ENCODE data around the gene PCNT. TPM values are rescaled to one million over a fixed set of nuclear protein-coding genes. Genes with fewer than 3 reads are reported as not detected.

Gene PCNT
- total RNA-seq, 2 experiments from 2014 or later, result 54.4 to 55.5 TPM

DNA sequence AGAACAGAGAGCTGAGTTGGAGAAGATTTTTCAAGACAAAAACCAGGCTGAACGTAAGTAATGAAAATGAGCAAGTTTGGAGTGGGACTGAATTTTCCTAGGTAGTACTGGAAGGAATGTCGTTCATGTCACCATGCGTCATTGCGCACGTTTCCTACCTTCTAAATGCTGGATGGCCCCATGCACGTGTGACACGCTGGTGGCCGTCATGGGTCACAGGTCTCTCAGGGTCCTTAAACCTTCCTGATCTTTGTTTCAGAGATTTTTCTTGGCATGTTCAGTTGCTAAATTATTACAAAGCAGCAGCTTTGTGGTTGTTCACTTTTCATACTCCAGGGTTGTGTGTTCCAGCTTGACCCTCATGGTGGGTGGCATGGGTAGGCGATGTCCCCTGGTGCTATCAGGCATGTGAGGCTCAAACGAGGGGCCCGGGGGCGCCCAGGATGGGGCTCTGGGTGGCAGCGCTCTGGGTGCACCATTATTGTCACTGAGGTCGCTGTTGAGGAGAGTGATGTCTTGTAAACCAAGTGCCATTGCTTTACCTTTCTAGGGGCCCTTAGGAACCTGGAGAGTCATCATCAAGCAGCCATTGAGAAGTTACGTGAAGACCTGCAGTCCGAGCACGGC lies 25.3 kb downstream of the PCNT start:
- no peaks in the 10 kb centered on the region for H3K9me3 ChIP-seq (ENCODE audit: control insufficient read depth in 1 of 2, insufficient read depth in 1 of 2, low read length in 2 of 2)
- Mint-ChIP-seq H3K4me1 (ENCODE audit: low read depth) (no peaks in the 10 kb centered on the region), H3K9me3 (no peaks in the 10 kb centered on the region), H3K27ac (no peak overlapping the region), H3K4me3 (no peak overlapping the region), H3K27me3 (no peaks in the 10 kb centered on the region), H3K36me3 (ENCODE audit: low read depth) (peaks cover 79% of the 10 kb centered on the region)
- no peaks in the 10 kb centered on the region for H3K4me1 ChIP-seq (ENCODE audit: insufficient read depth, low read length)
- H3K36me3 ChIP-seq (ENCODE audit: insufficient read depth, low read length), result peaks cover 86% of the 10 kb centered on the region
- DNase-seq (no peak), ATAC-seq (ENCODE audit: poor library complexity) (no peak)
- intact Hi-C loops (cut with DNase I, micrococcal nuclease), result no loop called here
- H3K27ac ChIP-seq (ENCODE audit: low read depth in 1 of 2, low read length in 2 of 2), result no peak overlapping the region
- POLR2A ChIA-PET, result no interaction called here
- no peaks in the 10 kb centered on the region for H3K27me3 ChIP-seq (ENCODE audit: control insufficient read depth in 1 of 2, insufficient read depth in 2 of 2, low read length in 2 of 2)
- CTCF ChIA-PET, result no interaction called here
- TF ChIP-seq, protein P1, sequence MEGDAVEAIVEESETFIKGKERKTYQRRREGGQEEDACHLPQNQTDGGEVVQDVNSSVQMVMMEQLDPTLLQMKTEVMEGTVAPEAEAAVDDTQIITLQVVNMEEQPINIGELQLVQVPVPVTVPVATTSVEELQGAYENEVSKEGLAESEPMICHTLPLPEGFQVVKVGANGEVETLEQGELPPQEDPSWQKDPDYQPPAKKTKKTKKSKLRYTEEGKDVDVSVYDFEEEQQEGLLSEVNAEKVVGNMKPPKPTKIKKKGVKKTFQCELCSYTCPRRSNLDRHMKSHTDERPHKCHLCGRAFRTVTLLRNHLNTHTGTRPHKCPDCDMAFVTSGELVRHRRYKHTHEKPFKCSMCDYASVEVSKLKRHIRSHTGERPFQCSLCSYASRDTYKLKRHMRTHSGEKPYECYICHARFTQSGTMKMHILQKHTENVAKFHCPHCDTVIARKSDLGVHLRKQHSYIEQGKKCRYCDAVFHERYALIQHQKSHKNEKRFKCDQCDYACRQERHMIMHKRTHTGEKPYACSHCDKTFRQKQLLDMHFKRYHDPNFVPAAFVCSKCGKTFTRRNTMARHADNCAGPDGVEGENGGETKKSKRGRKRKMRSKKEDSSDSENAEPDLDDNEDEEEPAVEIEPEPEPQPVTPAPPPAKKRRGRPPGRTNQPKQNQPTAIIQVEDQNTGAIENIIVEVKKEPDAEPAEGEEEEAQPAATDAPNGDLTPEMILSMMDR (IDR thresholded peaks at IDR 0.05), result no peak
- no peak overlapping the region for H3K4me3 ChIP-seq (ENCODE audit: low read length)

DNA sequence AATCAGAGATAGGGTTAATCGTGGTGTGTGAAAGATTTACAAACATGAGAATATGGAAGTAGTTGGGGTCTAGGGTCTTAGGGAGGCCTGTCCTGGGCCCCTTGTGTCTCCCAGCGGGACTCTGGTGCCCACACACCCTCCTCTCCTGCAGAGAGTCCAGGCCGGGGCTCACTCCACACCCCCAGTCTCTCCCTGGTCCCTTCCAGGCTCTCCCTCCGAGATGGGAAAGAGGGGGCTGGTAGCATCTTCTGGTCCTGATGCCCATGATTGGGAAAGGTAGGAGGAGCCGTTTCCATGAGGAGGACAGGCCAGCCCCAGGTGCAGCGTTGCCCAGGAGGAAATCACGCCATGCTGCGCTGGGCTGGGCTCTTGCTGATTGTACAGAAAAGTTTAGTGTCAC lies 26.6 kb downstream of the PCNT start:
- DNase-seq, result no peak
- no peak overlapping the region for H3K27ac Mint-ChIP-seq
- CTCF ChIA-PET, result no interaction called here

DNA sequence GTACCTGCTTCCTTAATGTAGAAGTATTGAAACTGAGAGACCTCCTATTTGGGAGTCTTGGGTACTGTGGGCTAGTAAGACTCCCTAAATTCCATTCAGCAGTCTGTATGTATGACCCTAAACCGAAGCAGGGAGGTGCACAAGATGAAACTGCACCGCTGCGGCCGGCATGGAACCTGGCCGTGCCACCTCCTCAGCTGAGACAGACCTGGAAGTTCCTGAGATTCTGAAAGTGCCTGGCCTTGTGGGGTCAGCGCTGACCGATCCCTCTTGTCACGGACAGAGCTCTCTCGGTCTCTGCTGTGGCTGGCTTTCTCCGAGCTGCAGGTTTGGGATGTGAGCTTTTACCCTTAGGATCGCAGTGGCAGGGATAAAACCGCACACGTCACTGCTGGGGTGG lies 27.0 kb downstream of the PCNT start:
- Mint-ChIP-seq H3K27me3 (no peaks in the 10 kb centered on the region), H3K4me1 (ENCODE audit: low read depth) (no peaks in the 10 kb centered on the region), H3K27ac (no peak overlapping the region), H3K9me3 (no peaks in the 10 kb centered on the region), H3K4me3 (no peak overlapping the region), H3K36me3 (ENCODE audit: low read depth) (peaks cover 85% of the 10 kb centered on the region)
- CTCF ChIA-PET, result no interaction called here
- H3K4me3 ChIP-seq (ENCODE audit: low read length), result no peak overlapping the region
- no peak overlapping the region for H3K27ac ChIP-seq (ENCODE audit: low read depth in 1 of 2, low read length in 2 of 2)
- intact Hi-C loops (cut with DNase I, micrococcal nuclease), result no loop called here
- no peak for DNase-seq
- H3K27me3 ChIP-seq (ENCODE audit: control insufficient read depth in 1 of 2, insufficient read depth in 2 of 2, low read length in 2 of 2), result no peaks in the 10 kb centered on the region
- TF ChIP-seq, protein P1 (IDR thresholded peaks at IDR 0.05), result no peak
- ATAC-seq (ENCODE audit: poor library complexity), result no peak
- no peaks in the 10 kb centered on the region for H3K4me1 ChIP-seq (ENCODE audit: insufficient read depth, low read length)
- POLR2A ChIA-PET, result no interaction called here
- peaks cover 95% of the 10 kb centered on the region for H3K36me3 ChIP-seq (ENCODE audit: insufficient read depth, low read length)
- peaks cover 0 to 4% of the 10 kb centered on the region in 2 experiments for H3K9me3 ChIP-seq (ENCODE audit: control insufficient read depth in 1 of 2, insufficient read depth in 1 of 2, low read length in 2 of 2)

More for the DNA sequence above, 26.6 kb downstream of the PCNT start:
- Mint-ChIP-seq H3K4me1 (ENCODE audit: low read depth) (no peaks in the 10 kb centered on the region), H3K4me3 (no peak overlapping the region), H3K27me3 (no peaks in the 10 kb centered on the region), H3K36me3 (ENCODE audit: low read depth) (peaks cover 86% of the 10 kb centered on the region), H3K9me3 (no peaks in the 10 kb centered on the region)
- Histone ChIP-seq H3K27ac (ENCODE audit: low read depth in 1 of 2, low read length in 2 of 2) (no peak overlapping the region), H3K27me3 (ENCODE audit: control insufficient read depth in 1 of 2, insufficient read depth in 2 of 2, low read length in 2 of 2) (no peaks in the 10 kb centered on the region), H3K4me3 (ENCODE audit: low read length) (no peak overlapping the region), H3K36me3 (ENCODE audit: insufficient read depth, low read length) (peaks cover 95% of the 10 kb centered on the region), H3K9me3 (ENCODE audit: control insufficient read depth in 1 of 2, insufficient read depth in 1 of 2, low read length in 2 of 2) (peaks cover 0 to 4% of the 10 kb centered on the region in 2 experiments), H3K4me1 (ENCODE audit: insufficient read depth, low read length) (no peaks in the 10 kb centered on the region)
- POLR2A ChIA-PET, result no interaction called here
- ATAC-seq (ENCODE audit: poor library complexity), result no peak
- TF ChIP-seq, protein P1 (IDR thresholded peaks at IDR 0.05), result no peak
- intact Hi-C loops (cut with DNase I, micrococcal nuclease), result no loop called here
